ENCODE data around the gene BCL2.

The BCL2 gene

GRCh38 chr18:63140997-63141777 lies 178.4 kb downstream of the BCL2 start:
- DNase-seq (ENCODE audit: low read depth, low spot score) = no peak
- ChIA-PET CTCF (interaction anchor here (9.6 kb wide), 1 partner anchor 10 kb away, joined by 59 read pairs; no protein-coding TSS in a partner anchor), POLR2A (no interaction called here)
- H3K4me3 ChIP-seq (ENCODE audit: low read depth, low read length) = no peak overlapping the region
- TF ChIP-seq, protein P1, sequence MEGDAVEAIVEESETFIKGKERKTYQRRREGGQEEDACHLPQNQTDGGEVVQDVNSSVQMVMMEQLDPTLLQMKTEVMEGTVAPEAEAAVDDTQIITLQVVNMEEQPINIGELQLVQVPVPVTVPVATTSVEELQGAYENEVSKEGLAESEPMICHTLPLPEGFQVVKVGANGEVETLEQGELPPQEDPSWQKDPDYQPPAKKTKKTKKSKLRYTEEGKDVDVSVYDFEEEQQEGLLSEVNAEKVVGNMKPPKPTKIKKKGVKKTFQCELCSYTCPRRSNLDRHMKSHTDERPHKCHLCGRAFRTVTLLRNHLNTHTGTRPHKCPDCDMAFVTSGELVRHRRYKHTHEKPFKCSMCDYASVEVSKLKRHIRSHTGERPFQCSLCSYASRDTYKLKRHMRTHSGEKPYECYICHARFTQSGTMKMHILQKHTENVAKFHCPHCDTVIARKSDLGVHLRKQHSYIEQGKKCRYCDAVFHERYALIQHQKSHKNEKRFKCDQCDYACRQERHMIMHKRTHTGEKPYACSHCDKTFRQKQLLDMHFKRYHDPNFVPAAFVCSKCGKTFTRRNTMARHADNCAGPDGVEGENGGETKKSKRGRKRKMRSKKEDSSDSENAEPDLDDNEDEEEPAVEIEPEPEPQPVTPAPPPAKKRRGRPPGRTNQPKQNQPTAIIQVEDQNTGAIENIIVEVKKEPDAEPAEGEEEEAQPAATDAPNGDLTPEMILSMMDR (IDR thresholded peaks at IDR 0.05; ENCODE audit: insufficient read depth, low read length, missing control alignments) = no peak

DNA sequence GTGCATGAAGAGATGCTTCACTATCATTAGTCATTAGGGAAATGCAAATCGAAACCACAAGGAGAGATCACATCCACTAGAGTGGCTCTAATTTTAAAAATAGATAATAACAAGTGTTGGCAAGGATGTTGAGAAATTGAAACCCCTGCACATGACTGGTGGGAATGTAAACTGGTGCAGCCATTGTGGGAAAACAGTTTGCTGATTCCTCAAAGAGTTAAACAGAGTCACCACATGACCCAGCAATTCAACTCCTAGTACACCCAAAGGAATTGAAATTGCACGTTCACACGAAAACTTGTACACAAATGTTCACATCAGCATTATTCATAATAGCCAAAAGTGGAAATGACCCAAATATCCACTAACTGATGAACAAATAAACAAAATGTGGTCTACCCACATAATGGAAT lies 179.5 kb downstream of the BCL2 start:
- no peak overlapping the region for H3K4me3 ChIP-seq (ENCODE audit: low read depth, low read length)
- DNase-seq (ENCODE audit: low read depth, low spot score) = no peak
- POLR2A ChIA-PET = no interaction called here
- CTCF ChIA-PET = interaction anchor here (0.9 to 9.6 kb wide), 4 partner anchors 9 to 183 kb away, joined by 3 to 59 read pairs (median 10); partner anchors contain the start of gene BCL2
- TF ChIP-seq, protein P1 (IDR thresholded peaks at IDR 0.05; ENCODE audit: insufficient read depth, low read length, missing control alignments) = no peak

DNA sequence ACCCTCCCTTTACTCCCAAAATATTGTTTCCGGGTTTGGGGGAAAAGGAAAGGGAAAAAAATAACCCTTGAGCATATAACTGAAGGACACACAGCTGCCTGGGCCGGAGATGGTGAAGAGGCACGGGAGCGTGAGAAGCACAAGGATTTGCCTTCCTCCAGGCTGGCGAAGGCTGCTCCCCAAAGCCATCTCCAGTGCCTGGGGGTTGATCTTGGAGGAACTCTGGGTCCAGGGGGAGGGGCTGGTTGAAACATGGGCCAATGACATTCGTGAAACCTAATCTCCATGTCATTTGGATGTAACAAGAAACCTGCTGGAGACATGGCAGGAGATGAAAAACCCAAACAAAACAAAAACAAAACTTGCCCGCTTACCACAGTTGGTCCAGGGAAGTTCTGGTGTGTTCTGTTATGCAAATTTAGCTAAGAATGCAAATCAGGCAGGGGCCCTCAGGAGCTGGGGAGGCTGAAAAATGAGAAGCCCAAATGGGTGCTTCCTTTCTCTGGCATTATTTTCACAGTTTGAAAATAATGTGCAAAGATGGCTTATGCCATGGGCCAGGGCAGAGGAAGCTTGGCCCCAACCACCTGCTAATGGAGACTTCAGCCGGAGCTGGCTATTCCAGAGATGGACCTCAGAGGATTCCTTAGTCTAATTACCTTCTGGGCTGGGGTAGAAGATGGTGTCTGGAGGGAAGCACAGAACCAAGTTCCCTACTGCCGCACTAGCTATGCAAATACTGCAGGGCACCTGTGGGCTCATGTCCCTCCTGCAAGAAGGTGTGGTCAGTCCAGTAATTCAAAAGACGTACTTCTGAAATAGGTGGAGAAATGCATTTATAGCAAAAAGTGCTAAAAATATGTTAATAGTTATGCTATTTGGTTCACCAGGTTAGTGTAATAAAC lies 180.9 kb downstream of the BCL2 start:
- DNase-seq (ENCODE audit: low read depth, low spot score) = no peak
- CTCF ChIA-PET = interaction anchor here (0.9 to 9.6 kb wide), 4 partner anchors 8 to 184 kb away, joined by 3 to 59 read pairs (median 10); no protein-coding TSS in a partner anchor
- POLR2A ChIA-PET = no interaction called here
- H3K4me3 ChIP-seq (ENCODE audit: low read depth, low read length) = peak overlapping the region; percentile 1; the same call in 1 of the 2 replicates
- TF ChIP-seq, protein P1 (IDR thresholded peaks at IDR 0.05; ENCODE audit: insufficient read depth, low read length, missing control alignments) = no peak

- no peak for DNase-seq (ENCODE audit: low read depth, low spot score)
- TF ChIP-seq, protein P1 (IDR thresholded peaks at IDR 0.05; ENCODE audit: insufficient read depth, low read length, missing control alignments) = no peak
- peak overlapping the region; percentile 1; the same call in 1 of the 2 replicates for H3K4me3 ChIP-seq (ENCODE audit: low read depth, low read length)
- POLR2A ChIA-PET = no interaction called here
- CTCF ChIA-PET = interaction anchor here (1.7 to 2.4 kb wide), 3 partner anchors 121 to 551 kb away, joined by 4 to 17 read pairs (median 4); no protein-coding TSS in a partner anchor
These were observed 181.6 kb downstream of the BCL2 start for GRCh38 chr18:63137999-63138435.

GRCh38 chr18:63135101-63135500 lies 184.5 kb downstream of the BCL2 start:
- DNase-seq (ENCODE audit: low read depth, low spot score) = no peak
- ChIA-PET CTCF (interaction anchor here (1.2 to 9.8 kb wide), 6 partner anchors 13 to 304 kb away, joined by 3 to 287 read pairs (median 6); partner anchors contain the start of gene BCL2), POLR2A (no interaction called here)
- H3K4me3 ChIP-seq (ENCODE audit: low read depth, low read length) = no peak overlapping the region
- TF ChIP-seq, protein P1 (IDR thresholded peaks at IDR 0.05; ENCODE audit: insufficient read depth, low read length, missing control alignments) = no peak

All from AG04449 (cell line).